Pancreas (tissue), 10 donors: ENCODE data around the gene MACROH2A2. TPM values are rescaled to one million over a fixed set of nuclear protein-coding genes. Genes with fewer than 3 reads are reported as not detected.
A peak's percentile ranks its signal among the peaks of the same experiment; 100 is the strongest.

Source experiments
- ATAC-seq, 4 donors: fragments of 200-7000 bp; cut with Tn5 transposase; one replicate each; pipeline versions ENCODE4 v1.8.0 to v1.9.1; 2020; ENCODE audit warnings: mild to moderate bottlenecking in 4 of 4, moderate library complexity in 4 of 4
- DNase-seq, 6 donors: peaks; one replicate each; pipeline ENCODE4 v3.0.0-alpha.2; 2020
- FAIRE-seq: peaks from 2 replicates; lab custom pipeline; 2012; peaks lifted over from hg19 to GRCh38; lab: Jason Lieb, UNC
- H3K27ac ChIP-seq, 4 donors: fragments of 200-600 bp; sonication (generic); 1 replicate in 3 of 4; 2 replicates in 1 of 4; pipeline versions ENCODE4 v1.5.0 to v1.8.0; 2020
- H3K27me3 ChIP-seq, 4 donors: fragments of 200-600 bp; one replicate each; pipeline ENCODE4 v1.8.0; 2021
- H3K36me3 ChIP-seq, 3 donors: fragments of 200-600 bp; sonication (generic) in 1 of 3; one replicate each; pipeline versions ENCODE4 v1.5.0 to v1.8.0; 2020 to 2021
- H3K4me1 ChIP-seq, 3 donors: fragments of 200-600 bp; one replicate each; pipeline ENCODE4 v1.8.0; 2021
- H3K4me3 ChIP-seq, 4 donors: fragments of 200-600 bp; sonication (generic) in 2 of 4; one replicate each; pipeline versions ENCODE4 v1.5.0 to v1.8.0; 2020 to 2021
- H3K9me3 ChIP-seq, 4 donors: fragments of 200-600 bp; one replicate each; pipeline ENCODE4 v1.8.0; 2021
- WGBS, 2 donors: extraction: QIAGEN DNeasy Blood & Tissue Kit; methylation state at CpG; one replicate each; pipeline ENCODE4 v1.1.7; 2013; 5-methylcytosine and 5-hydroxymethylcytosine counted together
- intact Hi-C, 3 donors: fragments of 100-400 bp; cut with DNase I; formaldehyde crosslinking; loops; one replicate each; pipeline versions ENCODE4 v1.11.1 to v1.14.2; 2022
- polyA plus RNA-seq, 2 donors: library from polyadenylated mRNA; stranded (reverse); fragments of 200-250 nt; gene quantifications; one replicate each; pipeline ENCODE4 v1.2.3, GENCODE V29; 2013
- total RNA-seq, 6 donors: library from RNA; stranded (reverse); fragmentation: NEBNext Ultra II Directional in 4 of 6; extraction: Animal tissue kit (Norgen Biotek cat#: 25700) in 4 of 6; gene quantifications; one replicate each; pipeline versions ENCODE4 v1.2.1 to v1.2.4, GENCODE V29; 2021 to 2023
- TF ChIP-seq, protein P1 (sequence below), 4 donors: fragments of 200-600 bp; sonication (generic) in 3 of 4; IDR thresholded peaks; one replicate each; pipeline versions ENCODE4 v1.5.0 to v1.8.0; 2021; ENCODE audit warnings: antibody characterized with exemption in 4 of 4
- donor health status: healthy with polysubstance abuse.
- donor health status: DM: no; HTN: no; CAD: no; lungs with moderate emphysema.
- donor health status: DM: no; HTN: no; CAD: no.
- donor health status: control.
- donor health status: control.
- donor health status: Bipolar disorder and iron deficiency.
- donor health status: DM: yes; HTN: yes; CAD: no.
- donor health status: DM: no; HTN: no; CAD: no.
- donor health status: DM: no; HTN: no; CAD: no.
- donor health status: DM: yes; HTN: yes; CAD: no.

The MACROH2A2 gene
- total and polyA plus RNA-seq, 8 donors, result 2.3 to 13.2 (median 6.8) TPM

DNA sequence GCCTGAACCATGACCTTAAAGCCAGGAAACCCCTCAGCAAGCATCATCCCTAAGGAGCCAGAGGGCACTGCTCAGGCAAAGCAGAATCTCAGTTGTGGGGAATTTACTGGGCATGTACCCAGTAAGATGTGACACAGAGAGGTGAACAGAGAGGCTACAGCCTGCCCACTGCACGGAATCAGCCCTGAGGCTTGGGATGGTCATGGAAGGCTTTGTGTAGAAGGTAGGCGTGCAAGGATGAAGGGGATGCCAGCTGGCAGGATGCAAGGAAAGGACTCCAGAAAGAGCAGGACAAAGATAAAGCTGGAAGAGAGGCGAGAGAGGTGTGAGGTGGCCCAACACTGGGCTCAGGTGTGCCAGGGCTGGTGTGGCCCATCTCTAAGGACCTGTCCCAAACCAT, 82.4 kb downstream of the MACROH2A2 start:
- 78 to 79% methylated on average over 3 of the region's 3 CpGs for whole genome bisulfite sequencing, 2 donors
- no peak for FAIRE-seq
- ATAC-seq, result no peak
- Histone ChIP-seq H3K27me3 (no peaks in the 10 kb centered on the region), H3K4me3 (no peak overlapping the region), H3K27ac (no peak overlapping the region), H3K4me1 (peaks cover 0 to 3% (median 0%) of the 10 kb centered on the region in 3 donors), H3K36me3 (no peaks in the 10 kb centered on the region), H3K9me3 (no peaks in the 10 kb centered on the region)
- no peak for DNase-seq
- intact Hi-C loops, result no loop called here
- TF ChIP-seq, protein P1, sequence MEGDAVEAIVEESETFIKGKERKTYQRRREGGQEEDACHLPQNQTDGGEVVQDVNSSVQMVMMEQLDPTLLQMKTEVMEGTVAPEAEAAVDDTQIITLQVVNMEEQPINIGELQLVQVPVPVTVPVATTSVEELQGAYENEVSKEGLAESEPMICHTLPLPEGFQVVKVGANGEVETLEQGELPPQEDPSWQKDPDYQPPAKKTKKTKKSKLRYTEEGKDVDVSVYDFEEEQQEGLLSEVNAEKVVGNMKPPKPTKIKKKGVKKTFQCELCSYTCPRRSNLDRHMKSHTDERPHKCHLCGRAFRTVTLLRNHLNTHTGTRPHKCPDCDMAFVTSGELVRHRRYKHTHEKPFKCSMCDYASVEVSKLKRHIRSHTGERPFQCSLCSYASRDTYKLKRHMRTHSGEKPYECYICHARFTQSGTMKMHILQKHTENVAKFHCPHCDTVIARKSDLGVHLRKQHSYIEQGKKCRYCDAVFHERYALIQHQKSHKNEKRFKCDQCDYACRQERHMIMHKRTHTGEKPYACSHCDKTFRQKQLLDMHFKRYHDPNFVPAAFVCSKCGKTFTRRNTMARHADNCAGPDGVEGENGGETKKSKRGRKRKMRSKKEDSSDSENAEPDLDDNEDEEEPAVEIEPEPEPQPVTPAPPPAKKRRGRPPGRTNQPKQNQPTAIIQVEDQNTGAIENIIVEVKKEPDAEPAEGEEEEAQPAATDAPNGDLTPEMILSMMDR (IDR thresholded peaks at IDR 0.05), result no peak

DNA sequence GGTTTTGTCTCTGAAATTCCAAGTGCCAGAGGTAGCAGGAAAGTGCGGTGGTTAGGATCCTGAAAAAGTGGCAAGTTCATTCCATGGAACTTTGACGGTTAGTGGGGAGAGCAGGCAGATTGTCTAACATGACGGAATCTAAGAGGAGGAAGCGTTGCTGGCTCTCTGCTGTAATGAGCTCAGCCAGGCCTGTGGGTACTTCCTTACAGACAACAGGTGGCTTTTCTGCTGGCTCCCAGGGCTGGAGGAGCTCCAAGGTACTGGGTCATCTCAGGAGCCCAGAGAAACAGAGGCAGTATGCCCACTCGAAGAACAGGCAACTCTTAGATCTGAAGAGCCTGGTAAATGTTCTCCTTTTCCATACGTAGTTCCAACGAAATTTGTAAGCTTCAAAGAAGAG, 83.0 kb downstream of the MACROH2A2 start:
- Histone ChIP-seq H3K9me3 (no peaks in the 10 kb centered on the region), H3K27ac (no peak overlapping the region), H3K4me3 (no peak overlapping the region), H3K4me1 (peaks cover 0 to 3% (median 0%) of the 10 kb centered on the region in 3 donors), H3K27me3 (no peaks in the 10 kb centered on the region), H3K36me3 (no peaks in the 10 kb centered on the region)
- peak in 2 of 6 donors; percentile 50 to 54 for DNase-seq
- TF ChIP-seq, protein P1 (IDR thresholded peaks at IDR 0.05), result no peak
- no peak for FAIRE-seq
- WGBS, 2 donors, result 57 to 68% methylated on average over 7 of the region's 7 CpGs
- intact Hi-C loops, result no loop called here
- peak in 1 of 4 donors; percentile 40 for ATAC-seq

DNA sequence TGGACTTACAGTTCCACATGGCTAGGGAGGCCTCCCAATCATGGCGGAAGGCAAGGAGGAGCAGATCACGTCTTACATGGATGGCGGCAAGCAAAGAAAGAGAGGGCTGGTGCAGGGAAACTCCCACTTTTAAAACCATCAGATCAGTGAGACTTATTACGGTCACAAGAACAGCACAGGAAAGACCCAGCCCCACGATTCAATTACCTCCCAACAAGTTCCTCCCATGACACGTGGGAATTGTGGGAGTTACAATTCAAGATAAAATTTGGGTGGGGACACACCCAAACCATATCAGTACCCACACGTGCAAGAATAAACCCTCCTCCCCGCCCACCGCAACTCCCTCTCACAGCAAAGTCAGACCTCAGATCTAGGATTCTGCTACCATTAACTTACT, 84.5 kb downstream of the MACROH2A2 start:
- Histone ChIP-seq H3K4me1 (peaks cover 0 to 3% (median 0%) of the 10 kb centered on the region in 3 donors), H3K4me3 (no peak overlapping the region), H3K9me3 (no peaks in the 10 kb centered on the region), H3K36me3 (no peaks in the 10 kb centered on the region), H3K27me3 (no peaks in the 10 kb centered on the region), H3K27ac (no peak overlapping the region)
- intact Hi-C loops, result no loop called here
- TF ChIP-seq, protein P1 (IDR thresholded peaks at IDR 0.05), result no peak
- ATAC-seq (no peak), FAIRE-seq (no peak), DNase-seq (no peak)
- WGBS, 2 donors, result 91% methylated on average over 9 of the region's 9 CpGs

DNA sequence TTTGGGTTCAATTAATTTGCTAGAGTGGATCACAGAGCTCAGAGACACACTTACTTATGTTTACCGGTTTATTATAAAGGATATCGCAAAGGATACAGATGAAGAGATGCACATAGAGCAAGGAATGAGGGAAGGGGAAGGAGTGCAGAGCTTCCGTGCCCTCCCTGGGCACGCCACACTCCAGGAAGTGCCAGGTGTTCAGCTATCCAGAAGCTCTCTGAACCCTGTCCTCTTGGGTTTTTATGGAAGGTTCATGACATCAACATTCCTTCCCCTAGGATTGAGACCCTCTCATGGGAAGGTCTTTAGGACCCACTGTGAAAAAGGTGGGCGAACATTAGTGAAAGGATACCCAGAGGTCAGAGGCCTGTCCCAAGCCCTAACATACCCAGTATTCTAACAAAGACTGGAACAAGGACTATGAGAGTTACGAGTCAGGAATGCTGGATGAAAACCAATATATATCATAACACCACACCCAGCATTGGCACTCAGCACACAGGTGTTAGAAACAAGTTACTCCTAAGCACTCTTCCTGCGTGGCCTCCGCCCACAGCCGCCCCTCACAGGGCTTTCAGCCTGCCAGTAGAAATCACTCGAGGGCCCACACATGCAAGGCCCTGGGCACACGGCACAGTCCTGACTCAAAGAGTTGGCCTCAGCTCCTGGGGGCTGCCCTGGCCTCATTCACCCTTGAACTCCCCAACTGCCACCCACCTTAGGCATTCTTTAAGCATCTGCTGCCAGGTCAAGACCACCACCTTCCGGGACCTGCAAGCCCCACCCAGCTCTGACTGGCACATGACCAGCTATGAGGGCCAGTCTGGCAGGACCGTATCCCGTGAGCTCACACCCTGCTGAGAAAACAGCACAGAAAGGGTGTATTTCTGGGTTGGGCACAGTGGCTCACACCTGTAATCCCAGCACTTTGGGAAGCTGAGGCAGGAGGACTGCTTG, 85.6 kb downstream of the MACROH2A2 start:
- no peaks in the 10 kb centered on the region for H3K36me3 ChIP-seq
- FAIRE-seq (no peak), DNase-seq (no peak), ATAC-seq (peak in 1 of 4 donors; percentile 6)
- TF ChIP-seq, protein P1 (IDR thresholded peaks at IDR 0.05), result no peak
- no peaks in the 10 kb centered on the region for H3K27me3 ChIP-seq
- no peak overlapping the region for H3K4me3 ChIP-seq
- WGBS, 2 donors, result 91 to 94% methylated on average over 14 of the region's 14 CpGs
- no peak overlapping the region for H3K27ac ChIP-seq
- intact Hi-C loops, result no loop called here
- no peaks in the 10 kb centered on the region for H3K9me3 ChIP-seq
- H3K4me1 ChIP-seq, result peaks cover 0 to 3% (median 0%) of the 10 kb centered on the region in 3 donors
